OCI-LY7 (cell line): ENCODE results near the gene SLC5A4. TPM values are rescaled to one million over a fixed set of nuclear protein-coding genes. Genes with fewer than 3 reads are reported as not detected.

Experiments used
- BruUV-seq: library from RNA; stranded (reverse); fragments of 400-500 nt; replicated peaks from 2 replicates; lab custom pipeline; 2021; lab: Mats Ljungman, UMichigan
- CTCF ChIA-PET: fragments of 300-600 bp; sonication (Branson Sonifier 250); formaldehyde crosslinking; loops from one replicate; lab custom pipeline; 2022; ENCODE audit warnings: antibody characterized with exemption; ENCODE audit not compliant: unreplicated experiment; lab: Charles Lee
- POLR2A ChIA-PET: fragments of 300-600 bp; sonication (Branson Sonifier 250); formaldehyde crosslinking; loops from one replicate; lab custom pipeline; 2022; ENCODE audit warnings: antibody characterized with exemption; lab: Charles Lee
- DNase-seq: peaks from one replicate; pipeline ENCODE4 v3.0.0-alpha.2; 2015; ENCODE audit warnings: low spot score
- H2AFZ ChIP-seq: fragments of 200-600 bp; sonication (generic), shearing (Covaris generic); 2 replicates; pipeline ENCODE4 v1.6.1; 2014; ENCODE audit warnings: mild to moderate bottlenecking, antibody characterized with exemption, low read length, moderate library complexity
- H3K27ac ChIP-seq: fragments of 200-600 bp; sonication (generic); 2 replicates; pipeline ENCODE4 v1.5.1; 2014; ENCODE audit warnings: mixed run types, low read depth, mild to moderate bottlenecking, moderate library complexity, low read length, inconsistent platforms; ENCODE audit not compliant: poor library complexity, severe bottlenecking
- H3K36me3 ChIP-seq: fragments of 200-600 bp; sonication (generic); 2 replicates; pipeline ENCODE4 v1.6.1; 2014; ENCODE audit warnings: mild to moderate bottlenecking, antibody characterized with exemption, low read length, moderate library complexity, mixed read lengths; ENCODE audit not compliant: insufficient read depth
- H3K4me1 ChIP-seq: fragments of 200-600 bp; sonication (generic); 2 replicates; pipeline ENCODE4 v1.5.1; 2014; ENCODE audit warnings: mild to moderate bottlenecking, low read length; ENCODE audit not compliant: insufficient read depth, poor library complexity, severe bottlenecking
- H3K4me2 ChIP-seq: fragments of 200-600 bp; sonication (generic); 2 replicates; pipeline ENCODE4 v1.6.1; 2014; ENCODE audit warnings: mild to moderate bottlenecking, low read length
- H3K4me3 ChIP-seq: fragments of 200-600 bp; sonication (generic); 2 replicates; pipeline ENCODE4 v1.5.1; 2014; ENCODE audit warnings: mild to moderate bottlenecking, low read depth, low read length; ENCODE audit not compliant: poor library complexity, severe bottlenecking
- H3K79me2 ChIP-seq: fragments of 200-600 bp; sonication (generic); 2 replicates; pipeline ENCODE4 v1.6.1; 2016; ENCODE audit warnings: low read depth, mild to moderate bottlenecking, low read length, moderate library complexity, mixed read lengths; ENCODE audit not compliant: insufficient read depth
- H3K9me2 ChIP-seq: fragments of 200-600 bp; sonication (generic); 2 replicates; pipeline ENCODE4 v1.6.1; 2016; ENCODE audit warnings: mild to moderate bottlenecking, low read length, mixed read lengths; ENCODE audit not compliant: insufficient read depth
- H3K9me3 ChIP-seq: fragments of 200-600 bp; sonication (generic); 2 replicates; pipeline ENCODE4 v1.6.1; 2014; ENCODE audit warnings: mild to moderate bottlenecking, mixed run types, low read length, mixed read lengths
- H4K20me1 ChIP-seq: fragments of 200-600 bp; sonication (generic); 2 replicates; pipeline ENCODE4 v1.6.1; 2014; ENCODE audit warnings: mild to moderate bottlenecking, antibody characterized with exemption, low read length, moderate library complexity, mixed read lengths; ENCODE audit not compliant: insufficient read depth
- EZH2phosphoT487 ChIP-seq: fragments of 200-600 bp; sonication (generic); IDR thresholded peaks from 2 replicates; pipeline ENCODE4 v1.6.1; 2018; ENCODE audit warnings: low read depth, borderline replicate concordance, mild to moderate bottlenecking, mixed run types, antibody characterized with exemption, low read length, moderate library complexity, mixed read lengths
- intact Hi-C: fragments of 100-400 bp; cut with micrococcal nuclease; formaldehyde crosslinking; loops from one replicate; pipeline ENCODE4 v1.10.0; 2022; ENCODE audit not compliant: unreplicated experiment
- total RNA-seq, 2 experiments: library from RNA; depleted of rRNA in 1 of 2; stranded (reverse); fragments of >200 nt in 1 of 2; shearing (Covaris generic) in 1 of 2; gene quantifications; 2 replicates each; pipeline ENCODE4 v1.2.3, GENCODE V29; 2014 to 2022
- TF ChIP-seq, protein P1 (sequence below): fragments of 200-600 bp; sonication (generic); conservative IDR thresholded peaks from 2 replicates; pipeline ENCODE4 v1.5.1; 2014; ENCODE audit warnings: mild to moderate bottlenecking, antibody characterized with exemption, low read length, moderate library complexity, mixed read lengths

SLC5A4 gene
- total RNA-seq, 2 experiments from 2014 or later: not detected

DNA sequence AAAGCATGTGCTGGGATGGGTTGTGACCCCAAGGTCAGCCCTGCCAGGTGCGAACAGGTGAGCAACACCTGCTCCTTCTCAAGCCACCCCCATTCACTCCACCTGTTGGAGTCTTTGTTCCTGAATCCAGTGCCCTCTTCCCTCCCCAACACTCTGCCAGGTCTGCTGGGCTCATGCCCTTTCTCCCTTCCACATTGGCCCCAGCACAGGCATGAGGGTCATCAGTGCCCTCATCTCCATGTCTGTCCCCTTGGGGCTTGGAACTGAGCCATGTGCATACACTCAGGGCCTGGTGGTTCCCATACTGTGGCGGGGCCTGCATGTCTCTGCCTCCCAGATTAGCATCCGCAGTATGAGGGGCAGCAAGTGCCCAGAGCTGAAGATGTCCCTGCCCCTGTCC lies 69.3 kb downstream of the SLC5A4 start:
- H2AFZ ChIP-seq: no peak overlapping the region
- no peak for TF ChIP-seq EZH2phosphoT487
- TF ChIP-seq, protein P1, sequence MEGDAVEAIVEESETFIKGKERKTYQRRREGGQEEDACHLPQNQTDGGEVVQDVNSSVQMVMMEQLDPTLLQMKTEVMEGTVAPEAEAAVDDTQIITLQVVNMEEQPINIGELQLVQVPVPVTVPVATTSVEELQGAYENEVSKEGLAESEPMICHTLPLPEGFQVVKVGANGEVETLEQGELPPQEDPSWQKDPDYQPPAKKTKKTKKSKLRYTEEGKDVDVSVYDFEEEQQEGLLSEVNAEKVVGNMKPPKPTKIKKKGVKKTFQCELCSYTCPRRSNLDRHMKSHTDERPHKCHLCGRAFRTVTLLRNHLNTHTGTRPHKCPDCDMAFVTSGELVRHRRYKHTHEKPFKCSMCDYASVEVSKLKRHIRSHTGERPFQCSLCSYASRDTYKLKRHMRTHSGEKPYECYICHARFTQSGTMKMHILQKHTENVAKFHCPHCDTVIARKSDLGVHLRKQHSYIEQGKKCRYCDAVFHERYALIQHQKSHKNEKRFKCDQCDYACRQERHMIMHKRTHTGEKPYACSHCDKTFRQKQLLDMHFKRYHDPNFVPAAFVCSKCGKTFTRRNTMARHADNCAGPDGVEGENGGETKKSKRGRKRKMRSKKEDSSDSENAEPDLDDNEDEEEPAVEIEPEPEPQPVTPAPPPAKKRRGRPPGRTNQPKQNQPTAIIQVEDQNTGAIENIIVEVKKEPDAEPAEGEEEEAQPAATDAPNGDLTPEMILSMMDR: no peak
- intact Hi-C loops: no loop called here
- CTCF ChIA-PET: no interaction called here
- no peaks in the 10 kb centered on the region for H3K9me3 ChIP-seq
- no peaks in the 10 kb centered on the region for H3K4me1 ChIP-seq
- H3K9me2 ChIP-seq: no peaks in the 10 kb centered on the region
- H3K27ac ChIP-seq: no peak overlapping the region
- no peak overlapping the region for H3K4me3 ChIP-seq
- no peaks in the 10 kb centered on the region for H3K79me2 ChIP-seq
- POLR2A ChIA-PET: no interaction called here
- no peaks in the 10 kb centered on the region for H3K36me3 ChIP-seq
- DNase-seq: no peak
- H3K4me2 ChIP-seq: no peak overlapping the region
- no peaks in the 10 kb centered on the region for H4K20me1 ChIP-seq
- BruUV-seq: no TSS peak

DNA sequence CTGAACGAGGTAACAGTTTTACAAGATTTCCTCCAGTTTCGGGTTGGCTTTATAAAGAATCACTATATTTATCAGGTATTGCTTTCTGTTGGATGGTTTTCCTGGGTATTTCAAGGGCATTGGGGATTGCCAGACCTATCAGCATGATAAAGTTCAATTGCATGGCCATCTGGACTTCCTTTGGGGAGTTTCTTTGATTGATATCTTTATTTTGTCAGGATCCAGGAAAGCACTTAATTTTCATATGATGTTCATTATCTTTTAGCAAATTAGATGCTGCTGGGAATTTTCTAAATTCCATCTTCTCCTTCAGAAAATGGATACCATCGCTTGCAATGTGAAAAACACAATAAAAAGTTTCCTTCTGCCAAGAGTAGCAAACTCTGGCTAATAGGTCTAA lies 71.5 kb downstream of the SLC5A4 start:
- Histone ChIP-seq H2AFZ (no peak overlapping the region), H3K4me1 (no peaks in the 10 kb centered on the region), H3K79me2 (no peaks in the 10 kb centered on the region), H3K4me3 (no peak overlapping the region), H3K9me3 (no peaks in the 10 kb centered on the region), H3K27ac (no peak overlapping the region), H4K20me1 (no peaks in the 10 kb centered on the region), H3K4me2 (no peak overlapping the region), H3K9me2 (no peaks in the 10 kb centered on the region), H3K36me3 (no peaks in the 10 kb centered on the region)
- TF ChIP-seq EZH2phosphoT487: no peak
- TF ChIP-seq, protein P1: no peak
- intact Hi-C loops: no loop called here
- ChIA-PET POLR2A (no interaction called here), CTCF (interaction anchor here (0.6 kb wide), 1 partner anchor 1910 kb away, joined by 4 read pairs; no protein-coding TSS in a partner anchor)
- BruUV-seq: no TSS peak
- DNase-seq: no peak

DNA sequence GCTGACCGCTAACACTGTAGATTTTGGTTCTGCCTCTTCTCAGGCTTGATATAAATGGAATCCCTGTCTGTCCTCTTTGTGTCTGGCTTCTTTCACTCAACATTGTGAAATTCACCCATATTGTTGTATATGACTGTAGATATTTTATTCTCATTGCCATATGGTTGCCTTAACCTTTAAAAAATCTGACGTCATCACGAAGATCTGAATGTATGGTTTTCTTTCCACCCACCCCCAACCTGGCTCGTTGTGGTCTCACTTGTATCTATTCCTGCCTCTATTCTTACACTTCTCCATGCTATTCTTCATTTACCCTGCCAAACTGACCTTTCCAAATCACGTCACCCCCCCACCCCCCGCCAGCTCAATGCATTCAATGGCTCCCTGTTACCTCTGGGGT lies 74.1 kb downstream of the SLC5A4 start:
- H3K9me2 ChIP-seq: no peaks in the 10 kb centered on the region
- no peak overlapping the region for H3K27ac ChIP-seq
- TF ChIP-seq EZH2phosphoT487: no peak
- TF ChIP-seq, protein P1: no peak
- no peaks in the 10 kb centered on the region for H3K79me2 ChIP-seq
- H2AFZ ChIP-seq: no peak overlapping the region
- ChIA-PET CTCF (no interaction called here), POLR2A (no interaction called here)
- H3K4me2 ChIP-seq: no peak overlapping the region
- H3K4me1 ChIP-seq: no peaks in the 10 kb centered on the region
- H3K36me3 ChIP-seq: no peaks in the 10 kb centered on the region
- BruUV-seq: no TSS peak
- DNase-seq: no peak
- no peak overlapping the region for H3K4me3 ChIP-seq
- no peaks in the 10 kb centered on the region for H3K9me3 ChIP-seq
- no peaks in the 10 kb centered on the region for H4K20me1 ChIP-seq
- intact Hi-C loops: no loop called here
